SKM-1 treated with dmso at 0.1 percent for 144 hours (cell line): ENCODE results near the gene BOD1L2.

ENCODE experiments used
- DNase-seq: peaks from one replicate; lab custom pipeline; 2025; ENCODE audit not compliant: unreplicated experiment; lab: John Stamatoyannopoulos, UW

BOD1L2 gene

DNA sequence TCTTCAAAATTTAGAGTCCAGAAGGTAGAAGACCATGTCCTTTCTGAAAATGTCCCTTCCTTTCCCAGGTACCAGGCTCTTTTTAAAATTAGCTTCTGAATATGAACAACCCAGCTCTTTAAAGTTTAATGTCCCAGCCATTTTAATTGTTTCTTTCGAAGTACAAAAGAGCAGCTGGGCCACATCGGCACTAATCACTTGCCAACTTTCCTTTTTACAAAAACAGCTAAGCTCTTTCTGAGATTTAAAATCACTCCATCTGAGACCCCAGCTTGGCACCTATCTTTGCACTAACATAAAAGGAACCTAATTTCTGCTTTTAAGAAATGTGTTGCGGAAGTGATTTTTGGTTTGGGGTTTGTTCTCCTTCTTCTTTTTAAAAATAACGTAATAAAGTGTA, 2.6 kb downstream of the BOD1L2 start:
- DNase-seq, result no peak

GRCh38 chr18:57150081-57150480, 3.2 kb downstream of the BOD1L2 start:
- no peak for DNase-seq

GRCh38 chr18:57150828-57151227, 3.9 kb downstream of the BOD1L2 start:
- no peak for DNase-seq

- no peak for DNase-seq
These were observed 7.4 kb downstream of the BOD1L2 start for GRCh38 chr18:57154191-57154830.

DNA sequence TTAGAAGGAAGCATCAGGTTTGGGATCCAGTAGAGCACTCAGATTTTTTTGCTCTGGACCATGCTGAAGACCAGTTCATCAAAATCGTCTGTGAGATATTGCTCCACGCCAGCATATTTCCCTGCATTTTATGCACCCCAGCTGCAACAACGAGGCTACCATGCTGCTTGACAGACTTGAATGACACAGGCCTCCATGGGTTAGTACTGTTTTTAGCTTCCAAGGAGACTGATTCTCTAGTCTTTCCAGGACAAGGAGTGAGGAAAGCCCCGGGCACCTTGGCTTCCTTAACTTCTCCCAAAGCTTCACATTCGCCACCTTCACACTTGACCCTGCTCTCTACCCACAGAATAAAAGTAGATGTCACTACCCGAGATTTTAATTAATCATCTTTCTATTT, 17.5 kb downstream of the BOD1L2 start:
- no peak for DNase-seq

- no peak for DNase-seq
These were observed 20.9 kb downstream of the BOD1L2 start for GRCh38 chr18:57167617-57168308.

DNA sequence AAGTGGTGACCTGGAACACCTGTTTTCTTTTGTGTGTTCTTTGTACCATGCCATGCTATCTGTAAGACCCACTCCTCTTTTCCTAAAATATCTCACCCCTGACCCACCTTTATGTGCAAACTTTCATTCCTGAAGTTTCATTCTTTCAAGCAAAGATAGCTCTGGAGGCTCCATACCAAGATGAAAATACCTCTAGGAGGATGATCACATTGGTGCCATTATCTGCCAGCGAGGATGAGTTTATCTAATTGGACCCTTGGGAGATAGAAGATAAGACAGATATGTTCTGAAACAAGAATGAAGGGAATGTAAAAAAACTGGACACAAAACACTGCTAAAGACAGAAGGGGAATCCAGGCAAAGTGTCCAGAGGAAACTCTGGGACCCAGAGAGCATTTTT, 24.1 kb downstream of the BOD1L2 start:
- DNase-seq, result no peak

DNA sequence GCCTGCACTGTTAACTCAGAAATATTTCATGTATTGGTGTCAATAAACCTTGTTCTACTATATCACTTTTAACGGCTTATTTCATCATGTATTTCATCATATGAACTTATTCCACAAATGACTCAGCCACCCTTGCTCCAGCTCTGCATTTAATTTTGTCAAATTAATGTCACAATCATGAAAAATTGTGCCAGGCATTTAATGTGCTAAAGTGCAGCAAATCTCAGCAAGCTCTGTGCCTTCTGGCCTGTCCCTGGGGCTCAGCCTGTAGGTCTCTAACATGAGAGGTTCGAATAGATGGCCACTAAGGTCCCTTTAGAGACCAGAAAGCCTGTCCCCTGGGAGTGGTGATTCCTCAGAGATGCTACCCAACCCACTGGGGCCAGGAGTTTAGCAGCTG, 28.6 kb downstream of the BOD1L2 start:
- DNase-seq, result no peak

DNA sequence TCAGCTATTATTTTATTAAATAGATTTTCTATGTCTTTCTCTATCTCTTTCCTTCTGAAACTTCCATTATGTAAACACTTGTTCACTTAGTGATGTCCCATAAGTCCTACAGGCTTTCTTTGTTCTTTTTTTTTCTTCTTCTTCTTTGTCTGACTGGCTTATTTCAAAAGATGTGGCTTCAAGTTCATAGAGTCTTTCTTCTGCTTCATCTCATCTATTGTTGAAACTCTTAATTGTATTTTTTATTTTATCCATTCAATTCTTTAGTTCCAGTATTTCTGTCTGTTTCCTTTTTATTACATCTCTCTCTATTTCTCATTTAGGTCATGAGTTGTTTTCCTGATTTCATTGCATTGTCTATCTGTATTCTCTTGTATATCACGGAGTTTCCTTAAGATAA, 38.5 kb downstream of the BOD1L2 start:
- no peak for DNase-seq

GRCh38 chr18:57188851-57189557, 42.1 kb downstream of the BOD1L2 start:
- DNase-seq, result no peak

DNA sequence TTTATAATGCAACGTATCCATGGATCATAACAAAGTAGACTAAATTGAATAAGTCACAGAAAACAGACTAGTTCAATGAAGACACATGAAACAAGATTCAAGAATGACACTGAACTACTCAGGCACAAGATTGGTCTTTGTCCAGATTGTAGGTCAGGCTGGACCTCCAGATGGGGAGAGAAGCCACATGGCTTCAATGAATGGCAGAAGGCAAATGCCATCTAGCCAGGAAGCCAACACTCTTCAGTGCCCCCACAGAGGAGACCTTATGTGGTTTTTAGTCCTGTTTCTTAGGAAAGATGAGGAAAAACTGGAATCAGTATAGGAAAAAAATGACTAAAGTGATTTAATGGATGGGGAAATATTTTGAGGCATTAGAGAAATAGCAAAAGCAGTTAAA, 43.1 kb downstream of the BOD1L2 start:
- no peak for DNase-seq

DNA sequence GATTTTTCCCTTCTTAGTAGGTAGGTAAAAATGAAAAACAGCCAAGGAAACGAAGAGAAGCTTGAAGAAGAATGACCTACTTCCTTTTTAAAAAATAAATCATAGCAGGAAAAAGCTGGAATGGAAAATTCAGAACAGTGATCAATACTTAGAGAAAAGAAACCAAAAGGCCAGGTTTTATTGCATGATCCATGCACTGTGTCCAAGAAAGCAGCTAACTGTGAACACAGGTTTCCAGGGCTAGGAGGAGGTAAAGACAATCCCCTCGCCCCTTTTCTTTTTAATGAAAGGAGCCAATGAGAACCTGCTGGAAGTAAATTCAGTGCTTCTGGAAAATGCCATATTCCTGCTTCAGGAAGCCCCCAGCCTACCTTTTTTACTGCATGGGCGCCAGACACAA, 47.2 kb downstream of the BOD1L2 start:
- DNase-seq, result no peak

DNA sequence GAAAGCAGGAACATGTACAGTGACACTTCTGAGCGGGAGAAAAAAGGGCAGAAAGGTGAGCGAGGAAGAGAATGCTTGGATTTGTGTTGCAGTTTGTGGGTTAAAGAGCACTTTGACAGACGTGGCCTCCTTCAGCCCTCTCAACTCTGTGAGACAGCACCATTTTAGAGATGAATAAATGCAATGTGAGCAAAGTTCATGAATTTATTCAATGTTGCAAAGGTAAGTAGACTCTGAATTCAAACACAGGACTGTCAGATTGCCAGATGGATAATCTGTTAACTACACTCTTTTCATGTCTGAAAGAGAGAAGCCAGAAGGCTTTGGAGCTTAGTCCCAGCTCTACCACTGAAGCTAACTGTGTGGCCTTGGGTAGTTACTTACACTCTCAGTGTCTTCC, 47.7 kb downstream of the BOD1L2 start:
- no peak for DNase-seq

GRCh38 chr18:57195341-57195740, 48.5 kb downstream of the BOD1L2 start:
- DNase-seq, result no peak

GRCh38 chr18:57197261-57197660, 50.4 kb downstream of the BOD1L2 start:
- no peak for DNase-seq

DNA sequence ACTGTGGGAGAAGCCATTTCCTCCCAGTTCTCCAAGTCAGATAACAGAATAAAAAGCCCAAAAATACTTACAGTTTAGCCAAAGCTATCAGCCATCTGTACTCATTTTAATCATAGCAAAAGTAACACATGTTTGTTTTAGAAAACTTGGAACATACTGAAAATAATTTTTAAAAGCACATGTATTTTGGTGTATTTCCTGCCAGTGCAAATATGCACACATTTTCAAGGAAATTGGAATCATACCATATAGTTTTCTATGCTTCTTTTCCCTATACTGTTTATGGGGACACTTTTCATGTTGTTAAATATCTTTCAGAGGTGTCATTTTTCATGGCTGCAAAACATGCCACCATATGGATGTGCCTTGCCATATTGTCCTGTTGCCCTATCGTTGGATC, 51.2 kb downstream of the BOD1L2 start:
- no peak for DNase-seq
